Measurements from ENCODE around the gene SCMH1.

GRCh38 chr1:41239988-41240610, 2.0 kb downstream of the SCMH1 start:
- TF ChIP-seq EZH2phosphoT487 (IDR thresholded peaks at IDR 0.05; ENCODE audit: low read depth, severe bottlenecking, unreplicated experiment) (no peak), CTCF (IDR thresholded peaks at IDR 0.05; ENCODE audit: poor library complexity) (peak; percentile 51), EZH2 (IDR thresholded peaks at IDR 0.05; ENCODE audit: borderline replicate concordance) (no peak)

All from hepatocyte (in vitro differentiated cells).